ENCODE data around the gene ABI3BP.
"Not testable (repeated sequence)": the region's sequence is repeated elsewhere in the genome, so short reads cannot be mapped to it uniquely, and the experiment has no call there.

Gene ABI3BP

GRCh38 chr3:100993309-100993708 lies at the start of gene ABI3BP:
Gene ABI3BP (minus strand): TSS chr3:100993421. CDS start chr3:100993384, 37 bp downstream.
- peak; percentile 37 for DNase-seq

- no peak for DNase-seq
These were observed 46.1 kb upstream of the ABI3BP start for GRCh38 chr3:101039285-101039684.

GRCh38 chr3:101038880-101039279 lies 45.7 kb upstream of the ABI3BP start:
- DNase-seq: peak; percentile 9

- no peak for DNase-seq
These were observed 45.2 kb upstream of the ABI3BP start for GRCh38 chr3:101038393-101038792.

- DNase-seq: no peak
These were observed 44.4 kb upstream of the ABI3BP start for GRCh38 chr3:101037613-101038012.

- DNase-seq: peak; percentile 10
These were observed 43.5 kb upstream of the ABI3BP start for GRCh38 chr3:101036676-101037075.

- peak; percentile 96 for DNase-seq
These were observed 43.0 kb upstream of the ABI3BP start for GRCh38 chr3:101036213-101036618.

- no peak for DNase-seq
These were observed 34.1 kb upstream of the ABI3BP start for GRCh38 chr3:101027286-101027685.

GRCh38 chr3:101026881-101027280 lies 33.7 kb upstream of the ABI3BP start:
- no peak for DNase-seq

- no peak for DNase-seq
These were observed 33.0 kb upstream of the ABI3BP start for GRCh38 chr3:101026244-101026643.

GRCh38 chr3:101020351-101021015 lies 27.3 kb upstream of the ABI3BP start:
- peak; percentile 29 for DNase-seq

- peak; percentile 40 for DNase-seq
These were observed 23.8 kb upstream of the ABI3BP start for GRCh38 chr3:101017017-101017416.

- not testable (repeated sequence) for DNase-seq
These were observed 19.1 kb upstream of the ABI3BP start for GRCh38 chr3:101012312-101012711.

GRCh38 chr3:101011136-101011535 lies 17.9 kb upstream of the ABI3BP start:
- no peak for DNase-seq

GRCh38 chr3:101010296-101010695 lies 17.1 kb upstream of the ABI3BP start:
- DNase-seq: no peak

- peak; percentile 56 for DNase-seq
These were observed 16.2 kb upstream of the ABI3BP start for GRCh38 chr3:101009386-101009785.

GRCh38 chr3:100999160-100999559 lies 5.9 kb upstream of the ABI3BP start:
- DNase-seq: no peak

GRCh38 chr3:100994809-100995208 lies 1.6 kb upstream of the ABI3BP start:
- no peak for DNase-seq

GRCh38 chr3:100994187-100994586 lies 966 bp upstream of the ABI3BP start:
- DNase-seq: no peak

- DNase-seq: no peak
These were observed 799 bp downstream of the ABI3BP start for GRCh38 chr3:100992231-100993012.

- DNase-seq: no peak
These were observed 5.1 kb downstream of the ABI3BP start for GRCh38 chr3:100988080-100988479.

GRCh38 chr3:100984308-100984707 lies 8.9 kb downstream of the ABI3BP start:
- DNase-seq: no peak

- no peak for DNase-seq
These were observed 10.5 kb downstream of the ABI3BP start for GRCh38 chr3:100982710-100983109.

- DNase-seq: no peak
These were observed 11.9 kb downstream of the ABI3BP start for GRCh38 chr3:100981164-100981911.

Data from NCI-H226 (cell line).